Osteocyte (in vitro differentiated cells): Measurements from ENCODE around the gene PRKAR1B. TPM values are rescaled to one million over a fixed set of nuclear protein-coding genes. Genes with fewer than 3 reads are reported as not detected.

Experiments used
- DNase-seq: peaks from one replicate; pipeline ENCODE4 v3.0.0; 2021; ENCODE audit warnings: mixed read lengths; ENCODE audit not compliant: unreplicated experiment; ENCODE audit errors: extremely low spot score
- H3K27ac Mint-ChIP-seq: one replicate; pipeline ENCODE4 v1.8.0; 2021; ENCODE audit warnings: mild to moderate bottlenecking, mixed read lengths; ENCODE audit not compliant: unreplicated experiment
- H3K27me3 Mint-ChIP-seq: one replicate; pipeline ENCODE4 v1.8.0; 2021; ENCODE audit warnings: mixed read lengths; ENCODE audit not compliant: unreplicated experiment
- H3K36me3 Mint-ChIP-seq: one replicate; pipeline ENCODE4 v1.8.0; 2021; ENCODE audit warnings: mixed read lengths; ENCODE audit not compliant: unreplicated experiment
- H3K4me1 Mint-ChIP-seq: one replicate; pipeline ENCODE4 v1.8.0; 2021; ENCODE audit warnings: mixed read lengths; ENCODE audit not compliant: unreplicated experiment
- H3K4me3 Mint-ChIP-seq: one replicate; pipeline ENCODE4 v1.8.0; 2021; ENCODE audit warnings: mild to moderate bottlenecking, moderate library complexity, mixed read lengths; ENCODE audit not compliant: unreplicated experiment
- H3K9me3 Mint-ChIP-seq: one replicate; pipeline ENCODE4 v1.8.0; 2021; ENCODE audit warnings: mixed read lengths; ENCODE audit not compliant: unreplicated experiment
- CTCF ChIP-seq: fragments of 200-600 bp; sonication (generic); IDR thresholded peaks from 2 replicates; pipeline ENCODE4 v1.5.0; 2021; ENCODE audit warnings: antibody characterized with exemption, mild to moderate bottlenecking, moderate library complexity
- total RNA-seq: library from RNA; stranded (reverse); gene quantifications from 2 replicates; pipeline ENCODE4 v1.2.1, GENCODE V29; 2021

The PRKAR1B gene
- total RNA-seq, 1 donor from 2014 or later: 12.0 TPM

GRCh38 chr7:515628-516027 lies 211.5 kb downstream of the PRKAR1B start:
- DNase-seq: no peak
- H3K36me3 Mint-ChIP-seq: peaks cover 13% of the 10 kb centered on the region
- H3K4me1 Mint-ChIP-seq: peaks cover 34% of the 10 kb centered on the region
- H3K27me3 Mint-ChIP-seq: no peaks in the 10 kb centered on the region
- H3K27ac Mint-ChIP-seq: peak overlapping the region; percentile 52
- TF ChIP-seq CTCF: no peak
- H3K4me3 Mint-ChIP-seq: peak overlapping the region; percentile 64
- H3K9me3 Mint-ChIP-seq: no peaks in the 10 kb centered on the region

GRCh38 chr7:514651-515598 lies 212.2 kb downstream of the PRKAR1B start:
- Mint-ChIP-seq H3K36me3 (peaks cover 13% of the 10 kb centered on the region), H3K9me3 (no peaks in the 10 kb centered on the region), H3K4me3 (peak overlapping the region; percentile 64), H3K27ac (peak overlapping the region; percentile 85), H3K27me3 (no peaks in the 10 kb centered on the region), H3K4me1 (peaks cover 34% of the 10 kb centered on the region)
- TF ChIP-seq CTCF: no peak
- DNase-seq: no peak

GRCh38 chr7:514242-514641 lies 212.8 kb downstream of the PRKAR1B start:
- H3K9me3 Mint-ChIP-seq: no peaks in the 10 kb centered on the region
- H3K27ac Mint-ChIP-seq: peak overlapping the region; percentile 85
- H3K4me3 Mint-ChIP-seq: no peak overlapping the region

GRCh38 chr7:513521-514166 lies 213.4 kb downstream of the PRKAR1B start:
- Mint-ChIP-seq H3K4me1 (peaks cover 34% of the 10 kb centered on the region), H3K9me3 (no peaks in the 10 kb centered on the region), H3K27ac (peak overlapping the region; percentile 85), H3K36me3 (peaks cover 15% of the 10 kb centered on the region), H3K27me3 (no peaks in the 10 kb centered on the region), H3K4me3 (peak overlapping the region; percentile 32)
- peak; percentile 10 for TF ChIP-seq CTCF
- DNase-seq: no peak

More at GRCh38 chr7:514242-514641, 212.8 kb downstream of the PRKAR1B start:
- no peak for TF ChIP-seq CTCF
- Mint-ChIP-seq H3K27me3 (no peaks in the 10 kb centered on the region), H3K36me3 (peaks cover 15% of the 10 kb centered on the region), H3K4me1 (peaks cover 34% of the 10 kb centered on the region)
- DNase-seq: no peak
